ENCODE measurements around the gene ARL6IP1. TPM values are rescaled to one million over a fixed set of nuclear protein-coding genes. Genes with fewer than 3 reads are reported as not detected.
A peak's percentile ranks its signal among the peaks of the same experiment; 100 is the strongest.

Gene ARL6IP1
- polyA plus RNA-seq (2013, experiment 1 of 4): 385 TPM
- polyA plus RNA-seq (2013, experiment 2 of 4): 407 TPM
- polyA plus RNA-seq (2013, experiment 3 of 4): 346 TPM
- 376 TPM for polyA plus RNA-seq (2013, experiment 4 of 4)

- WGBS, 2 experiments: 1% methylated on average over 77 of the region's 77 CpGs
- H3K27ac ChIP-seq (ENCODE audit: insufficient read depth, low read depth, low read length, poor library complexity, severe bottlenecking): peak within 1 kb of the TSS; percentile 83
- peaks cover 15% of the 10 kb centered on the region for H3K36me3 ChIP-seq (ENCODE audit: control insufficient read depth, insufficient read depth, low read length)
- H3K9me3 ChIP-seq (ENCODE audit: control insufficient read depth, low read length): no peaks in the 10 kb centered on the region
- H3K27me3 ChIP-seq (ENCODE audit: control insufficient read depth, insufficient read depth, low read length, poor library complexity, severe bottlenecking): no peaks in the 10 kb centered on the region
- H3K4me1 ChIP-seq (ENCODE audit: control insufficient read depth, insufficient read depth, low read length): peaks cover 21% of the 10 kb centered on the region
- H3K4me3 ChIP-seq (ENCODE audit: insufficient read depth, low read depth, low read length): peak within 1 kb of the TSS; percentile 65
Measured at GRCh38 chr16:18801145-18801972, at the start of gene ARL6IP1. ARL6IP1 (minus strand) TSS chr16:18801549; CDS start chr16:18801466, 83 bp downstream.

- H3K4me3 ChIP-seq (ENCODE audit: insufficient read depth, low read depth, low read length): no peak overlapping the region
- peaks cover 54% of the 10 kb centered on the region for H3K36me3 ChIP-seq (ENCODE audit: control insufficient read depth, insufficient read depth, low read length)
- H3K4me1 ChIP-seq (ENCODE audit: control insufficient read depth, insufficient read depth, low read length): no peaks in the 10 kb centered on the region
- no peaks in the 10 kb centered on the region for H3K9me3 ChIP-seq (ENCODE audit: control insufficient read depth, low read length)
- WGBS, 2 experiments: 100% methylated on average over 1 of the region's 1 CpG; no CpG with 5 or more reads in 1 of the 2 experiments
- H3K27me3 ChIP-seq (ENCODE audit: control insufficient read depth, insufficient read depth, low read length, poor library complexity, severe bottlenecking): no peaks in the 10 kb centered on the region
- no peak overlapping the region for H3K27ac ChIP-seq (ENCODE audit: insufficient read depth, low read depth, low read length, poor library complexity, severe bottlenecking)
Measured at GRCh38 chr16:18846416-18846815, 45.1 kb upstream of the ARL6IP1 start.

- Histone ChIP-seq H3K27ac (ENCODE audit: insufficient read depth, low read depth, low read length, poor library complexity, severe bottlenecking) (no peak overlapping the region), H3K4me1 (ENCODE audit: control insufficient read depth, insufficient read depth, low read length) (no peaks in the 10 kb centered on the region), H3K27me3 (ENCODE audit: control insufficient read depth, insufficient read depth, low read length, poor library complexity, severe bottlenecking) (no peaks in the 10 kb centered on the region), H3K36me3 (ENCODE audit: control insufficient read depth, insufficient read depth, low read length) (peaks cover 38% of the 10 kb centered on the region), H3K4me3 (ENCODE audit: insufficient read depth, low read depth, low read length) (no peak overlapping the region), H3K9me3 (ENCODE audit: control insufficient read depth, low read length) (no peaks in the 10 kb centered on the region)
- WGBS, 2 experiments: 94 to 96% methylated on average over 6 of the region's 6 CpGs
Measured at GRCh38 chr16:18842565-18842964, 41.2 kb upstream of the ARL6IP1 start.

GRCh38 chr16:18841833-18842525 lies 40.6 kb upstream of the ARL6IP1 start:
- H3K36me3 ChIP-seq (ENCODE audit: control insufficient read depth, insufficient read depth, low read length): peaks cover 39% of the 10 kb centered on the region

GRCh38 chr16:18839555-18839954 lies 38.2 kb upstream of the ARL6IP1 start:
- 82 to 90% methylated on average over 5 to 6 of the region's 6 CpGs for WGBS, 2 experiments
- H3K36me3 ChIP-seq (ENCODE audit: control insufficient read depth, insufficient read depth, low read length): peaks cover 46% of the 10 kb centered on the region

More at GRCh38 chr16:18841833-18842525, 40.6 kb upstream of the ARL6IP1 start:
- H3K4me1 ChIP-seq (ENCODE audit: control insufficient read depth, insufficient read depth, low read length): no peaks in the 10 kb centered on the region
- H3K9me3 ChIP-seq (ENCODE audit: control insufficient read depth, low read length): no peaks in the 10 kb centered on the region
- 93 to 97% methylated on average over 7 of the region's 7 CpGs for WGBS, 2 experiments
- H3K4me3 ChIP-seq (ENCODE audit: insufficient read depth, low read depth, low read length): no peak overlapping the region
- H3K27me3 ChIP-seq (ENCODE audit: control insufficient read depth, insufficient read depth, low read length, poor library complexity, severe bottlenecking): no peaks in the 10 kb centered on the region
- H3K27ac ChIP-seq (ENCODE audit: insufficient read depth, low read depth, low read length, poor library complexity, severe bottlenecking): no peak overlapping the region

GRCh38 chr16:18836702-18837101 lies 35.4 kb upstream of the ARL6IP1 start:
- Histone ChIP-seq H3K27ac (ENCODE audit: insufficient read depth, low read depth, low read length, poor library complexity, severe bottlenecking) (no peak overlapping the region), H3K9me3 (ENCODE audit: control insufficient read depth, low read length) (no peaks in the 10 kb centered on the region), H3K27me3 (ENCODE audit: control insufficient read depth, insufficient read depth, low read length, poor library complexity, severe bottlenecking) (no peaks in the 10 kb centered on the region), H3K4me3 (ENCODE audit: insufficient read depth, low read depth, low read length) (no peak overlapping the region), H3K36me3 (ENCODE audit: control insufficient read depth, insufficient read depth, low read length) (peaks cover 55% of the 10 kb centered on the region), H3K4me1 (ENCODE audit: control insufficient read depth, insufficient read depth, low read length) (no peaks in the 10 kb centered on the region)

More at GRCh38 chr16:18839555-18839954, 38.2 kb upstream of the ARL6IP1 start:
- no peak overlapping the region for H3K27ac ChIP-seq (ENCODE audit: insufficient read depth, low read depth, low read length, poor library complexity, severe bottlenecking)
- H3K4me3 ChIP-seq (ENCODE audit: insufficient read depth, low read depth, low read length): no peak overlapping the region
- H3K9me3 ChIP-seq (ENCODE audit: control insufficient read depth, low read length): no peaks in the 10 kb centered on the region
- H3K27me3 ChIP-seq (ENCODE audit: control insufficient read depth, insufficient read depth, low read length, poor library complexity, severe bottlenecking): no peaks in the 10 kb centered on the region
- H3K4me1 ChIP-seq (ENCODE audit: control insufficient read depth, insufficient read depth, low read length): no peaks in the 10 kb centered on the region

- H3K4me3 ChIP-seq (ENCODE audit: insufficient read depth, low read depth, low read length): no peak overlapping the region
- peaks cover 60% of the 10 kb centered on the region for H3K36me3 ChIP-seq (ENCODE audit: control insufficient read depth, insufficient read depth, low read length)
- no peaks in the 10 kb centered on the region for H3K4me1 ChIP-seq (ENCODE audit: control insufficient read depth, insufficient read depth, low read length)
- H3K9me3 ChIP-seq (ENCODE audit: control insufficient read depth, low read length): no peaks in the 10 kb centered on the region
- WGBS, 2 experiments: 97 to 99% methylated on average over 4 of the region's 4 CpGs
- no peak overlapping the region for H3K27ac ChIP-seq (ENCODE audit: insufficient read depth, low read depth, low read length, poor library complexity, severe bottlenecking)
- H3K27me3 ChIP-seq (ENCODE audit: control insufficient read depth, insufficient read depth, low read length, poor library complexity, severe bottlenecking): no peaks in the 10 kb centered on the region
Measured at GRCh38 chr16:18834864-18835263, 33.5 kb upstream of the ARL6IP1 start.

GRCh38 chr16:18833707-18834505 lies 32.6 kb upstream of the ARL6IP1 start:
- H3K9me3 ChIP-seq (ENCODE audit: control insufficient read depth, low read length): no peaks in the 10 kb centered on the region
- no peaks in the 10 kb centered on the region for H3K27me3 ChIP-seq (ENCODE audit: control insufficient read depth, insufficient read depth, low read length, poor library complexity, severe bottlenecking)
- H3K4me1 ChIP-seq (ENCODE audit: control insufficient read depth, insufficient read depth, low read length): no peaks in the 10 kb centered on the region
- H3K4me3 ChIP-seq (ENCODE audit: insufficient read depth, low read depth, low read length): no peak overlapping the region
- H3K36me3 ChIP-seq (ENCODE audit: control insufficient read depth, insufficient read depth, low read length): peaks cover 66% of the 10 kb centered on the region
- 96% methylated on average over 8 to 9 of the region's 9 CpGs for WGBS, 2 experiments
- no peak overlapping the region for H3K27ac ChIP-seq (ENCODE audit: insufficient read depth, low read depth, low read length, poor library complexity, severe bottlenecking)

GRCh38 chr16:18832613-18833012 lies 31.3 kb upstream of the ARL6IP1 start:
- Histone ChIP-seq H3K9me3 (ENCODE audit: control insufficient read depth, low read length) (no peaks in the 10 kb centered on the region), H3K36me3 (ENCODE audit: control insufficient read depth, insufficient read depth, low read length) (peaks cover 66% of the 10 kb centered on the region), H3K27ac (ENCODE audit: insufficient read depth, low read depth, low read length, poor library complexity, severe bottlenecking) (no peak overlapping the region), H3K4me1 (ENCODE audit: control insufficient read depth, insufficient read depth, low read length) (no peaks in the 10 kb centered on the region), H3K4me3 (ENCODE audit: insufficient read depth, low read depth, low read length) (no peak overlapping the region), H3K27me3 (ENCODE audit: control insufficient read depth, insufficient read depth, low read length, poor library complexity, severe bottlenecking) (no peaks in the 10 kb centered on the region)
- 97% methylated on average over 4 to 7 of the region's 8 CpGs for WGBS, 2 experiments
